ENCODE measurements around the gene SNORC.

GRCh38 chr2:232892221-232892620 is 22.2 kb downstream of the SNORC start:
- no peak for TF ChIP-seq CTCF (IDR thresholded peaks at IDR 0.05)
- no peak for TF ChIP-seq POLR2A (IDR thresholded peaks at IDR 0.05)
